ENCODE measurements around the gene CDK19. TPM values are rescaled to one million over a fixed set of nuclear protein-coding genes. Genes with fewer than 3 reads are reported as not detected.

CDK19 gene
- total and polyA plus RNA-seq, 2 donors (not counting 1 experiment from before 2014, with no cell fraction given): 11.2 to 11.3 TPM

DNA sequence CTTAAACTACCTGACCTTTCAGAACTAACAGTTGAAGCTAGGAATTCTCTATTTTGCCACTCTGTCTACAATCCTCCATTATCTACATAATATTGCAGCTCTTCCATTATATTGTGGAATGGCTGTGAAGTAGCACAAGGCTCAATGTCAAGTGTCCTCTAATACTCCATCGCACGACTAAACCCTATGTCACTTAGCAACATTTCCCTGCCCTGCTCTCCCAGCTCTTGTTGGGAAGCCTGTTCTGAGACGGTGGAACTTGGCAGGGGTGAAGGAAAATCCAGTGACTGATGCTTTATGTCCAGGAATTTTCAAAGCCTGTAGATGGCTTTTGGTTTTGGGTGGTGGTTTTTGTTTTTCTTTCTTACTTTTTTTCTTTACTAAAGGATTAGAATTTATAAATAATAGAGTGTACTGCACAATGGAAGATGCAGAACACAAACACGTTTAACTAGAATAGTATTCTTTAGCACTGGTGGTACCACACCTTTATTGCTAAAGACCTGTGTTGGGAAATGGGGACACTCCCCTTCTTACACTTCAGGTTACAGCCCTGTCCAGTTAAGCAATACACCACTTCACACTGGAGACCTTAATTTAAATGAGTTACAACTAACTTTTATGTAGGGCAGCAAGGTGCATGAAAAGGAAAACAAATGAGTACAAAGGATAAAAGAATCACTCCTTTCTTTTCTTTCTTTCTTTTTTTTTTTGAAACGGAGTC is 38.6 kb upstream of the CDK19 start:
- DNase-seq (ENCODE audit: low read depth in 2 of 2): no peak
- no peaks in the 10 kb centered on the region for H3K27me3 ChIP-seq (ENCODE audit: control insufficient read depth, insufficient read depth, low read length)
- no peak overlapping the region for H3K27ac ChIP-seq (ENCODE audit: insufficient read depth, low read length)
- no peak overlapping the region for H3K4me2 ChIP-seq (ENCODE audit: extremely low read depth, insufficient read depth, low read length)
- no peaks in the 10 kb centered on the region for H3K9me3 ChIP-seq (ENCODE audit: control insufficient read depth, insufficient read depth, low read depth, low read length)
- H2AFZ ChIP-seq (ENCODE audit: low read length): no peak overlapping the region
- TF ChIP-seq EZH2 (IDR thresholded peaks at IDR 0.05; ENCODE audit: low read length, missing control alignments): no peak
- TF ChIP-seq, protein P1, sequence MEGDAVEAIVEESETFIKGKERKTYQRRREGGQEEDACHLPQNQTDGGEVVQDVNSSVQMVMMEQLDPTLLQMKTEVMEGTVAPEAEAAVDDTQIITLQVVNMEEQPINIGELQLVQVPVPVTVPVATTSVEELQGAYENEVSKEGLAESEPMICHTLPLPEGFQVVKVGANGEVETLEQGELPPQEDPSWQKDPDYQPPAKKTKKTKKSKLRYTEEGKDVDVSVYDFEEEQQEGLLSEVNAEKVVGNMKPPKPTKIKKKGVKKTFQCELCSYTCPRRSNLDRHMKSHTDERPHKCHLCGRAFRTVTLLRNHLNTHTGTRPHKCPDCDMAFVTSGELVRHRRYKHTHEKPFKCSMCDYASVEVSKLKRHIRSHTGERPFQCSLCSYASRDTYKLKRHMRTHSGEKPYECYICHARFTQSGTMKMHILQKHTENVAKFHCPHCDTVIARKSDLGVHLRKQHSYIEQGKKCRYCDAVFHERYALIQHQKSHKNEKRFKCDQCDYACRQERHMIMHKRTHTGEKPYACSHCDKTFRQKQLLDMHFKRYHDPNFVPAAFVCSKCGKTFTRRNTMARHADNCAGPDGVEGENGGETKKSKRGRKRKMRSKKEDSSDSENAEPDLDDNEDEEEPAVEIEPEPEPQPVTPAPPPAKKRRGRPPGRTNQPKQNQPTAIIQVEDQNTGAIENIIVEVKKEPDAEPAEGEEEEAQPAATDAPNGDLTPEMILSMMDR (conservative IDR thresholded peaks at IDR 0.05 in 1 of 2, IDR thresholded peaks at IDR 0.05 in 1 of 2; ENCODE audit: low read depth in 1 of 2, low read length in 2 of 2): no peak
- H3K4me1 ChIP-seq (ENCODE audit: control insufficient read depth, extremely low read depth, insufficient read depth, low read length): no peaks in the 10 kb centered on the region
- H3K9ac ChIP-seq (ENCODE audit: insufficient read depth, low read length): no peak overlapping the region
- no peak overlapping the region for H3K4me3 ChIP-seq (replicated peaks in 1 of 4; ENCODE audit: control extremely low read depth in 1 of 4, insufficient read depth in 1 of 4, low read depth in 3 of 4, low read length in 4 of 4)
- no peaks in the 10 kb centered on the region for H4K20me1 ChIP-seq (ENCODE audit: control insufficient read depth, extremely low read depth, insufficient read depth, low read length)
- H3K36me3 ChIP-seq (ENCODE audit: control insufficient read depth, insufficient read depth, low read length): no peaks in the 10 kb centered on the region
- H3K79me2 ChIP-seq (ENCODE audit: control insufficient read depth, insufficient read depth, low read length): no peaks in the 10 kb centered on the region

DNA sequence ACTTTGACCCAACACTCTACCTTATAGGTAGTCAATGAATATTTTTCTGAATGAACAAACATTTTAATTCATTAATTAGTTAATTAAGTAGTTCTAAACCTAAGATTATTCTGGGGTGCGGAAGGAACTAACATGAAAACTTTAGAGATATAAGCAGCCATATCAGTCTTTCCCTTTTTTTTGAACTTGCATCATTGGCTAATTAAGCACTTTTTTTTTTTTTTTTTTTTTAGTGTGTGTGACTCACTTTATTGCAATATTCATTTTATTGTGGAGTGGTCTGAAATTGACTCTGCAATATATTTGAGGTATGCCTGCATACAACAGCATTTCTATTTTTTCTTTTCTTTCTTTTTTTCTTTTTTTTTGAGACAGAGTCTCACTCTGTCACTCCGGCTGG is 37.5 kb upstream of the CDK19 start:
- H2AFZ ChIP-seq (ENCODE audit: low read length): no peak overlapping the region
- no peaks in the 10 kb centered on the region for H3K9me3 ChIP-seq (ENCODE audit: control insufficient read depth, insufficient read depth, low read depth, low read length)
- no peaks in the 10 kb centered on the region for H4K20me1 ChIP-seq (ENCODE audit: control insufficient read depth, extremely low read depth, insufficient read depth, low read length)
- no peaks in the 10 kb centered on the region for H3K4me1 ChIP-seq (ENCODE audit: control insufficient read depth, extremely low read depth, insufficient read depth, low read length)
- H3K4me2 ChIP-seq (ENCODE audit: extremely low read depth, insufficient read depth, low read length): no peak overlapping the region
- no peak overlapping the region for H3K4me3 ChIP-seq (replicated peaks in 1 of 4; ENCODE audit: control extremely low read depth in 1 of 4, insufficient read depth in 1 of 4, low read depth in 3 of 4, low read length in 4 of 4)
- TF ChIP-seq, protein P1 (conservative IDR thresholded peaks at IDR 0.05 in 1 of 2, IDR thresholded peaks at IDR 0.05 in 1 of 2; ENCODE audit: low read depth in 1 of 2, low read length in 2 of 2): no peak
- TF ChIP-seq EZH2 (IDR thresholded peaks at IDR 0.05; ENCODE audit: low read length, missing control alignments): no peak
- no peak overlapping the region for H3K27ac ChIP-seq (ENCODE audit: insufficient read depth, low read length)
- no peak for DNase-seq (ENCODE audit: low read depth in 2 of 2)
- no peaks in the 10 kb centered on the region for H3K79me2 ChIP-seq (ENCODE audit: control insufficient read depth, insufficient read depth, low read length)
- H3K9ac ChIP-seq (ENCODE audit: insufficient read depth, low read length): no peak overlapping the region
- no peaks in the 10 kb centered on the region for H3K36me3 ChIP-seq (ENCODE audit: control insufficient read depth, insufficient read depth, low read length)
- H3K27me3 ChIP-seq (ENCODE audit: control insufficient read depth, insufficient read depth, low read length): no peaks in the 10 kb centered on the region

DNA sequence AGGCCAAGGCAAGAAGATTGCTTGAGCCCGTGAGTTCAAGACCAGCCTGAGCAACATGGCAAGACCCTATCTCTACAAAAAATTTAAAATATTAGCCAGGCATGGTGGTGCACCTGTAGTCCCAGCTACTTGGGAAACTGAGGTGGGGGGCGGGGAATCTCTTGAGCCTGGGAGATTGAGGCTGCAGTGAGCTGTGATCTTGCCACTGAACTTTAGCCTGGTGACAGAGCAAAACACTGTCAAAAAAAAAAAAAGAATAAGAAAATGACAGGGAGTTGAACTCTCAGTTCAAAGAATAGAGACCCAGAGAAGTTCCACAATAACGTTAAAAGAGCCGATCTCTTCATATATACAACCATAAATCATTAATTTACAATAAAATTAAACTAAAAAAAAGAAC is 34.5 kb upstream of the CDK19 start:
- TF ChIP-seq EZH2 (IDR thresholded peaks at IDR 0.05; ENCODE audit: low read length, missing control alignments): no peak
- TF ChIP-seq, protein P1 (conservative IDR thresholded peaks at IDR 0.05 in 1 of 2, IDR thresholded peaks at IDR 0.05 in 1 of 2; ENCODE audit: low read depth in 1 of 2, low read length in 2 of 2): no peak
- Histone ChIP-seq H2AFZ (ENCODE audit: low read length) (no peak overlapping the region), H4K20me1 (ENCODE audit: control insufficient read depth, extremely low read depth, insufficient read depth, low read length) (no peaks in the 10 kb centered on the region), H3K27ac (ENCODE audit: insufficient read depth, low read length) (no peak overlapping the region), H3K36me3 (ENCODE audit: control insufficient read depth, insufficient read depth, low read length) (no peaks in the 10 kb centered on the region), H3K4me2 (ENCODE audit: extremely low read depth, insufficient read depth, low read length) (no peak overlapping the region), H3K9ac (ENCODE audit: insufficient read depth, low read length) (no peak overlapping the region), H3K4me3 (replicated peaks in 1 of 4; ENCODE audit: control extremely low read depth in 1 of 4, insufficient read depth in 1 of 4, low read depth in 3 of 4, low read length in 4 of 4) (no peak overlapping the region), H3K9me3 (ENCODE audit: control insufficient read depth, insufficient read depth, low read depth, low read length) (no peaks in the 10 kb centered on the region), H3K79me2 (ENCODE audit: control insufficient read depth, insufficient read depth, low read length) (no peaks in the 10 kb centered on the region), H3K27me3 (ENCODE audit: control insufficient read depth, insufficient read depth, low read length) (no peaks in the 10 kb centered on the region), H3K4me1 (ENCODE audit: control insufficient read depth, extremely low read depth, insufficient read depth, low read length) (no peaks in the 10 kb centered on the region)
- no peak for DNase-seq (ENCODE audit: low read depth in 2 of 2)
